ENCODE data around the gene CPT1A.

The CPT1A gene

DNA sequence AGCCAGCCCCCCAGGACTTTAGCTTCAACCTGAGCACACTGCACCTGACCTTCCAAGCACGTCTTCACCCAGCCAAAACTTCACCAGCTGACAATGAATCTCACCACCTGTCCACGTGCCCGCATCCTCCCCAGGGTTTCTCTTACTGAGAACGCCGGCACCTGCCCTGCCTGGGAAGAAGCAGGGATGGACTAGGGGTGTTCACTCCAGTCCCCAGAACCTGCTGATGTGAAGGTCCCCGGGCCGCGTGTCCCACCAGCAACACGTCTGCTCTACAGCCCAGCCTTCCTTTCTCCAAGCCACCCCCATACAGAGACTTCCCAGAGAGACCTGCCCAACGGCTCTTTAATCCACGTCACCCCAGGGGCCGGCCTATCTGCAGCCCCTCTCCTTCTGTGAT, 12.8 kb downstream of the CPT1A start:
- DNase-seq: no peak

DNA sequence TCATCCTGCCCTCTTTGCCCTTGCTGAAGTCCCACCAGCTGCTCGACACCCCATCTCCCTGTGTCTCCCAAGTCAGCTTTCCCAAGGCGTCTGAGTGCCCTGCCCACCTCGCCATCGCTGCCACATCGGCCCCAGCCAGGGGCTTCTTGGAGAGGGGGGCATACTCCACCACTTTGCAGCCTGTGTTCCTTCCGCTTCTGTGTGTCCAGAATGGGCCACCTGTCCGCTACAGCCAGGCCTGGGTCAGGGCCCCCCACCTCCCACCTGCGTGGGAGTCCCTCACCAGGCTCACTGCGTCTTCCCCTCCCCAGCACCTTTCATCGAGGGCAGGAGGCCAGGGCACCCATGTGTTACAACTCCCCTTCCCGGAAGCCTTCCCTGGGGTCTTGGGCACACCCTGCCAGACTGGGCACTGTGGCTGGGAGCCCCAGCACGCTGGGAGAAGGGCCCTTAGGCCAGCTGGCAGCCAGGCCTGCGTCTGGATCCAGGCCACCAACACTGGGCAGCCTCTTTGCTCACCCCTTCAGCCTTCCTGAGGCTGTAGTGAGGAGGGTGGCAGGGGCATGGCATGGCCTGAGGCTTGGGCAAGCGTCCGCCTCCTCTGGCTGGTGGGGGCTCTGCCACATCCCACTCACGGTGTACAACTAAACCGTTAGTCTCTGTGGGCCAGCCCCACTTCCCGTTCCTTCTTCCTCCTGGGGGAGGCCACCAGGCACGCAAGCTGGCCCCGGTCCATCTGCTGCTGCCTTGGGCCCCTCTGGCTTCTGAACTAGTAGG, 13.4 kb downstream of the CPT1A start:
- DNase-seq: no peak

DNA sequence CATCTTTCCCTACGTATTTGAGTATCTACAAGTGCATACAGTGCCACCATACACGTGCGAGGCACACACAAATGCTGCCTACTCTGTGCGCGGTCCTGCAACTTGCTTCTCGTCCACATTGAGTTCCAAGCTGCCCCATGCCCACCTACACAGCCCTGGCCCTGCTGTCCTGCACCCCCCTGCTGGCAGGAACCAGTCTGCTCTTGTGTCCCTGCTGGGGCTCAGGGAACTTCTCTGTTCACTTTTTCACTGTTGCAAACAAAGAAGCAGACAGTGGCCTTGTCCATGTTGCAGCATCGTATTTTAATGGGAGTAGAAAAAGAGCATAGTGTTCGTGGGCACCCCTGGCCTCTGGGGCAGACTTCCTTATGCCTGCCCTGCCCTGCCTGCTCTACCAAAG, 14.0 kb downstream of the CPT1A start:
- no peak for DNase-seq

DNA sequence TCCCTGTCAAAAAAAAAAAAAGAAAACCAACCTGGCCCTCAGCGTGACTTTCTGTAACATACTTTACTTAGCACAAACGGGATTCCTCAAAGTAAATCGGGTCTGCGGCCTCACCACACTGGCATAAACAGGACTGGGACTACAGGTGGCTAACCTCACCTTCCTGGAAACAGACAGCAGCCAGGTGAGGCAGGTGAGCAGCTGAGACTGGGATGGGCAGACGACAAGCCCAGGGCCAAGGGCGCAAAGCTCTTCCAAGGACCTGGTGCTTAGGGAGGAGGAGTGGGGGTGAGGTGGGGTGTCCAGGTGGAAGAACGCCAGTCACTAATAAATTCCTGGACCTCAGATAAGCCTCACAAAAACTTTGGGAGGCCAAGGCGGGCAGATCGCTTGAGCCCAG, 15.0 kb downstream of the CPT1A start:
- DNase-seq: no peak

DNA sequence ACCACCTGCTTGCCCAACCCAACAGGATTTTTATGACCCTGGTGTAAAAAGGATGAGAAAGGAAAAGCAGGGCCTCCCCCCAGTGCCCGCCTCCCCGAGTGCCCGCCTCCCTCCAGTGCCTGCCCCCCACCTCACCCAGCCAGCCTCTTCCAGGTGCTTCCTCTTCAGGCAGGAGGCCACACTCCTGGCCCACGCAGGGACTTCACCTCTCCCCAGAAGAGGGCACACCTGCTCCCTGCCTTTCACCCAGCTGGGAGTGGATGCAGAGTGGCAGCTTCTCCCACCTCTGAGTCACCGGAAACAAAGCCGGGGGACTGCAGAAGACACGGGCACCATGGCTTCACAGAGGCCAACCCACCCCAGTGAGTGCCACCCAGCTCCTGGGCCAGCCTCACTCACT, 16.1 kb downstream of the CPT1A start:
- no peak for DNase-seq

DNA sequence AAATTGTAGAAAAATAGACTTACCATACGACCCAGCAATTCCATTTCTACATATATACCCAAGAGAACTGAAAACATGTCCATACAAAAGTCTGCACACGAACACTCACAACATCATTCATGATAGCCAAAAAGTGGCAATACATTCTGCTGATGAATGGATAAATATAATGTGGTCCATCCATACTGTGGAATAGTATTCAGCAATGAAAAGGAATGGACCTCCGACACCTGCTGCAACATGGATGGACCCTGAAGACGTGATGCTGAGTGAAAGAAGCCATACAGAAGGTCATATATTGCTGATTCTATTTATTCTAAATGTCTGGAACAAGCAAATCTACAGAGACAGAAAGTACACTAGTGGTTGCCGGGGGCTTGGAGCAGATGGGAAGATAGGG, 19.2 kb downstream of the CPT1A start:
- no peak for DNase-seq

DNA sequence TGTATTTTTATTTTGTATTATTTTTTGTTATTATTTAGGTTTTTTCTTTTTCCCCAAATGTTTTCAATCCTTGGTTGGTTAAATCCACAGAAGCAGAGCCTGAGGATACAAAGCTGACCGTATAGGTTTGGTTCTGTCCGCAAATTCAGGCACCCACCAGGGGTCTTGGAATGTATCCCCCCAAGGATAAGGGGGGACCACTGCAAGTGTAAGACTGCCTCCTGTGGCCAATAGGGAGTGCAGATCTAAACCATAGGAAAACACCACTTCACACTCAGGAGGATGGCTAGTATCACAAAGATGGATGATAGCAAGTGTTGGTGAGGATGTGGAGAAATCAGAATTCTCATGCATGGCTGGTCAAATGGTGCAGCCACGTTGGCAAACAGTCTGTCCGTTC, 20.0 kb downstream of the CPT1A start:
- DNase-seq: no peak

DNA sequence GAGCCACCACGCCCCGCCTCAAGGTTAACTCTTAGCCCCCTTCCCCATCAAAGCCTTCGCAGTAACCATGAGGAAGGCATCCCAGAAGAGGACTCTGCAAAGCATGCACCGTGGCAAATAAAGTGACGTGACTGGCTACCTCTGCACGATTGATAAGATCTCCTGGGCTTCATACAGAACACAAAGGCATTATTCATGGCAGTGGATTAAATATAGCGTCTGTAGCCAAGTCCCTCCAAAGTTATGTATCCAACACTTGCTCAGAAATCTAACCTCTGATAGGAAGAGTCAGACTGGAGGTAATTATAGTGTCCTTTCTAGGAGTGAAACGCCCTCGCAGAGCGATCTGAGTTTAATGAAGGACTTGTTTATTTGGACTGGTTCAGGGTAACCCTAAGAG, 22.4 kb downstream of the CPT1A start:
- DNase-seq: no peak

DNA sequence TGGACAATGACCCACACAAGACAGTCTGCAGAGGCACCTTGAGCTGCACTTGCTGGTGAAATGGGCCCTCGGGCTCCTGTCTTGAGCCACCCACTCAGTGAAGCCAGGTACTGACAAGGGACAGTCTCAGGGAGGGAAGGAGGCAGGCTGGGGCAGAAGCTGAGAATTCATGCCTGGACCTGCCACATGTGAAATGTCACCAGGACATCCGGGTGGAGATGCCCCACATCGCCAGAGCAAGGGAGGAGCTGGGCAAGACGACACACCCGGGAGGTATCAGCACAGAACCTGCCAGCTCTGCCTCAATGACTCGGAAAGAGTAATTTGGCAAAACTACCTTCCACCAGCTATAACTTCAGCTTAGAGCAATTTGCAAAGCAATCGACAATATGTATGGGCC, 23.5 kb downstream of the CPT1A start:
- no peak for DNase-seq

DNA sequence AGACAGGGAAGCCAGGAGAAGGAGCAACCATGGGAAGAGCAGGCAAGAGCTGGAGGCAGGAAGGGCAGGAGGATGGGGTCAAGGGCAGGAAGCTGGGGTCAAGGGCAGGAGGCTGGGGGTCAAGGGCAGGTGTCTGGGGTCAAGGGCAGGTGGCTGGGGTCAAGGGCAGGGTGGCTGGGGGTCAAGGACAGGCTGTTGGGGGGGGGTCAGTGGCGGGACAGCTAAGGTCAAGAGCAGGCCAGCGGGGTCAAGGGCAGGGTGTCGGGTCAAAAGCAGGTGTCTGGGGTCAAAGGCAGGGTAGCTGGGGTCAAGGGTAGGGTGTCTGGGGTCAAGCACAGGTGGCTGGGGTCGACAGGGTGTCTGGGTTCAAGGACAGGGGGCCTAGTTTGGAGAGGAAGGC, 24.2 kb downstream of the CPT1A start:
- DNase-seq: no peak

DNA sequence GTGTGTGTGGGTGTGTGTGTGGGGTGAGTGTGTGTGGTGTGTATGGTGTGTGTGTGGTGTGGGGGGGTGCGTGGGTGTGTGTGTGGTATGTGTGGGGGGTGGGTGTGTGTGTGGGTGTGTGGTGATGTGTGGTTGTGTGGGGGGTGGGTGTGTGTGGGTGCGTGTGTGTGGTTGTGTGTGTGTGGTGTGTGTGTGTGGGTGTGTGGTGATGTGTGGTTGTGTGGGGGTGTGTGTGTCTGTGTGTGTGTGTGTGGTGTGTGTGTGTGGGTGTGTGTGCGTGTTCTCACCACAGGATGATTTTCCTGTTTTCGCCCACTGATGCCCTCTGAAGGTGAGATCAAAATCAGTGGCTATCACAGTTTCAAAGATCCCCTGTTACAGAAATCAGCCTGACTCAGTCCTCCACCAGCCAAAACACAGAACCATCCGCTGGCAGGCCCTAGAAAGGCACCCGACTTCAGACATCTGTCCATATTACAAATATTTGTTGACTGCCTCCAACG, 24.7 kb downstream of the CPT1A start:
- no peak for DNase-seq

DNA sequence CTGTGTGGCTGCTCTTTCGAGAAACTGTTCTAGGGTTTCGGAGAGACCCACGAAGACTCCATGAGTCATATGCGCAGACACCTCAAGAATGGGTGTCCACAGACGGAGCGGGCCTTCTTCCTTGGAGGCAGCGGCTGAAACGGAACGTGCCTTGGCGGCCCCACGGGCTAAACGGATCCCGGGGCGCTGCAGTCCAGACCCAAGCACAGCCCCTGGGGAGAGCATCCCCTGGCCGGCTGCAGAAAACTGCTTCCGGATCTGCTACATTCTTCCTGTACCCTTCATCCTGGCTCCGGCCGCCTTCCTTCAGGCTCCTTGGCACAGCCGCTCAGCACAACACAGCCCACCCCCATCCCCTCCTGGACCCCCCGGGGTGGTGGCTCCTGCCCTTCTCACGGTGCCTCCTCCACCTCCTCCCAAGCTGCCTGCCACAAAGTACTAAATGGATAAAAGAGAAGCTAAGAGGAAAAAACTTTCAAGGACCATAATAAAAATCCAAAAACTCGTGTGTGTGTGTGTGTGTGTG, 25.4 kb downstream of the CPT1A start:
- no peak for DNase-seq

DNA sequence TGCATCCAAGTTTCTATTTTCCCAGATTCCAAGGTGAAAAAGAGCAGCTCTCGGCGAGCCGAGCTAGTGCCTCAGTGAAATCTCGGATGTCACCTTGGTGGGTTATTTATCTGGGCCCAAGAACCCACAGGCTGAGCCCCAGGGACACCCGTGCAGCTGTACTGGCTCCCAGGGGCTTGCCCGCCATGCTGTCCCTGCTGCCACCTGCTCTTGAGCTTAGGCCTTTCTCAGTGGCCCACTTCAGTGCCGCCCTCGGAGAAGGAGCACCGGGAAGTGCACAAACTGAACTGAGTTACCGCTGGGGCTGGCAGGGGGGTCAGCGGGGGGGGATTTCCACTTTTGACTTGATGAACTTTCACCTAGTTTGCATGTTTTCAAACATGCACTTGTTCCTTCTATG, 27.9 kb downstream of the CPT1A start:
- no peak for DNase-seq

DNA sequence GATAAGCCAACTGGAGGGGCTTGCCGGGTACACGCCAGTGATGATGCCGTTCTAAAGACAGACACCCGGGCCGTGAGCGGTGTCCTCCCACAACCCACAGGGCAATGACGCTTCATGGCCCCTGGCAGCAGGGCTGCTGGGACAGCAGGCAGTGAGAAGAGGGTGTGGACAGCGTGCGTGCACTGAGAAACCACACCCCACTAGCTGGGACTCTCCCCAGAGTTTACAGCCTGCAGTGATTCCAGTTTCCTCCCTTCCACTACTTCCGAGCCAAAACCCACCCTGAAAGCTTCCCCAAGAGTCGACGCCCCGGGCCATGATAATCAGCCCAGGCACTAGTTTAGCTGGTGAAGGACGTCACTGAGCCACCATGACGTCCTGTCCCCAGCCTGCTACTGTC, 29.2 kb downstream of the CPT1A start:
- DNase-seq: no peak

DNA sequence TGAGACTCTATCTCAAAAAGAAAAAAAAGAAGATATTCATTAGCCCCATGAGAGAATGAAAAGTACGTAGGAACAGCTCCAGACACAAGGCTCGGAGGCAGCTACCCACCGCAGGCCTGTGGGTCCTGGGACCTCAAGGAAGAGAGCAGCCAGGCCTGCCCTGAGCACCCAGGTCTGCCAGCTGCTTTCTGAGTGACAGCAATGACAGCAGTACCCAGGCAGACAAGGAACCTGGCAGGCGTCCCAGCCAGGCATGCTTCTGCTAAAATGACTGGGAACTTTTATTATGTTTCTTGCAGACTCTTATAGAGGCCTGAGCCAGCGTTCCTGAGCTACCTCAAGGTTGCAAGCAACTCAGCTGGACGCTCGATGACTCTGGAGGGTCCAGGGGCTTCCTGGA, 31.6 kb downstream of the CPT1A start:
- peak; percentile 35 for DNase-seq

DNA sequence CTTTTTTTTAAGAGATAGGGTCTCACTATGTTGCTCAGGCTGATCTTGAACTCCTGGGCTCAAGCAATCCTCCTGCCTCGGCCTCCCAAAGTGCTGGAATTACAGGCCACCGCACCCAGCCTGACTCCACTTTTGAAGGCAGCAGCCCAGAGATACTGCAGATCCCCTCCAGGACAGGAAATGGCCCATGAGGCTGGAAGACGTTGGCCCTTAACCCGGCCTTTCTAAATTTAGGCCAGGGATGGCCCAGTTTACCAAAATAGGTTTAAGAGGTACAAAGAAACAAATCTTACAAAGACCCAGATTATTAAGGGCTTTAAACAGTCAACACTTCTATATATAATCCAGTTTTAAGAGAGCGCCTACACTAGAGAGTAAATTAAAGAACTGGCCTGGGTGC, 32.2 kb downstream of the CPT1A start:
- no peak for DNase-seq

DNA sequence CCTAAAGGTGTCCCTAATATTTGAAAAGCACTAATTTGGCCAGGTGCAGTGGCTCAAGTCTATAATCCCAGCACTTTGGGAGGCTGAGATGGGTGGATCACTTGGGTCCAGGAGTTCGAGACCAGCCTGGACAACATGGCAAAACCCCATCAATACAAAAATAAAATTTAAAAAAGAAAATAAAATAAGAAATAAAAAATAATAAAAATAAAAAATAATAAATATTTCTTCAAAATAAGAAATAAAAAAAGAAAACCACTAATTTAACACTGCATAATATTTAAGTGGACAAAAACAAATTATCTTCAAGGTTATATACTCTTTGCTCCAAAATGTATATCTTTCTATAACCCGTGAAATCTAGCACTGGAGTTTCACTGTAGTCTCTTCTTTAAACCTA, 32.9 kb downstream of the CPT1A start:
- DNase-seq: no peak

DNA sequence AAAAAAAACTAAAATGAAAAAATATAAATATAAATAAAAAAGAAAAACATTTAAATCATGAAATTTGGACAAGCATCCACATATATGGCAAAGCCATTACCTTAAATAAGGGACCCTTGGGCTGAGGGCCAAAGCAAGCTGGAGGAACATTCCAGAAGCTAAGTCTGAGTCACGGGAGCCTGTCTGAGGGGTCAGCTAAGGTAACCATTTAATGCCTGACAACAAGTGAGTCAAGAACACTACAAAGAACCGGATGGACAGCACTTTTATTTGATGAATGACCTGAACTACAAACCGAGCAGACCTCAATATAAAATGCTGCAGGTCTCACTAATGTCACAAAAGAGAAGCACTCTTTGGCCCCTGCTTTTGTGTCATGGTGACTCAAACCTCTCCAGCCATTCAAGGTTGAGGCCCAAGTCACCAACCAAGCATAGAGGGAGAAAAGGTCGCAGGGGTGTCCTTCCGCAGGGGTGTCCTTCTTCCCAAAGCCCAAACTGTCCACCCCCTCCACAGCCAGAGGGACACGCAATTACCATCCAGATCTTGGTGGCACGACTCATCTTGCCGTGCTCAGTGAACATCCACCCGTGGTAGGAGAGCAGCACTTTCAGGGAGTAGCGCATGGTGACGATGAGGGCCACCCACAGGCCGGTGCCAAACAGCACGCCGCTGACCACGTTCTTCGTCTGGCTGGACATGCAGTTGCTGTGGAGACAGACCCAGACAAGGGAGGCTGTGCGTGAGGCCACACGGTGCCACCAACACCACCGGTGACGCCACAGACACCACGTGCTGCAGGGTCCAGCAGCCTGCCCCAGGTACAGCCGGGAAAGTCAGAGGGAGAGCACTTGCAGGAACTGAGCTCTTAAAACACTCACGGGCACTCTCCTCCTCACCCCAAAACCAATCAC, 34.5 kb downstream of the CPT1A start:
- DNase-seq: no peak

DNA sequence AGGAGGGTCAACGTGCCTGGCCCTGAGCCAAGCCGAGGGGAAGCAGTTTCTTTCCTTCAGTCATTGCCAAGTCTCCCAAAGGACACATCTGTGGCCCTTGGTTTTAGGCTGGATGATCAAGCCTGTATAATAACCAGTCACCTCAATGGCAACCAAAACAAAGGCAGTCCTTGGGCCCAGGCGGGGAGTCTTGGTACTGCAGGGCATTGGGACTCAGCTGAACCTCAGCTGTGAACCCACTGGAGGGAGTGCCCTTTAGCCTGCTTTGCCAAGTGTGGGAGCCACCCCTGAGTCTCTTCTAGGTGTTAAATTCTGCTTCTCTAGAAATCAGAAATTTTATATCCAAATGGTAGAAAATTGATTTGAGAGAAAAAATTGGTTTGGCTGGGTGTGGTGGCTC, 36.9 kb downstream of the CPT1A start:
- no peak for DNase-seq

DNA sequence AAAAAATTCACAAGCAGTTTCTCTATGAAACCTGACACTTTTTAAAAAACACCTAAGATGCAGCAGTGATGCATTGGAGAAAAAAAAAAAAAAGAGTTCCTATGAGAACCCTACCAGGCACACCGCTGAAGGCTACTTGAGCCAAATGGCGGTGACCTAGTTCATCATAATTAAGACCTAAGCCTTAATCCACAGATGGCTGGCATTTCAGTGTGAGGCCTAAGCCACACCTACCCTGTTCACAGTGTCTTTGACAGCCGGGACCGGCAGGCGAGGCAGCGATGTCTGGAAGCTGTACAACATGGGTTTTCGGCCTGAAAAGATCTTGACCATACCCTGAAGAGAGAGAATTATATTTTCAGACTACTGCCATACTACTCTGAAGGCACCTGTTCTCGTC, 38.0 kb downstream of the CPT1A start:
- DNase-seq: no peak

DNA sequence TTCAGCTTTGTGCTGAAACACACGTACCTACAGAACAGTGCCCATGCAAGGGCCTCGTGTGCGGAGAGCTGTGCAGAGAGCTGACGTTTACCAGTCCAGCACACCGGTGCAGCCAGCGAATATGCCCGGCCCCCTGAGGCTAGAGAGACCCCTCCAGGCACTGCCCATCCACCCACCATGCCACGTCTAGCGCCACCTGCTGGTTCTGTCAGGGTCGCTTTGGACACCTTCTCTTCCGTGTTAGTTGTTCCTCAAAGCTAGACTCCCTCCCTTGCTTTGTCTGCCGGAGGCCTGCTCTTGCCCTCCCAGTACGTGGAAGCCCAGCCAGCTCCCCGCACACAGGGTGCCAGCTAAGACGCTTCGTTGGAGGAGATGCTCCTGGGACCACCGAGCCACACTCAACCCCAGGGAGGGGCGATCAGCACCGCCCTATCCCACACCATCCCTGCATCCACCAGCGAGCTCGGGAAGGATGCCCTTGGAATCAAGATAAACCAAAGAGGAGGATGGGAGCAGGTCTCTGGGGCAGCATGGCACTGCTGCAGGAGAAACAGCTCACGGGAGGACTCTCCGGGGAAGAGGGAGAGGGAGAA, 43.4 kb downstream of the CPT1A start:
- peak; percentile 1 for DNase-seq

DNA sequence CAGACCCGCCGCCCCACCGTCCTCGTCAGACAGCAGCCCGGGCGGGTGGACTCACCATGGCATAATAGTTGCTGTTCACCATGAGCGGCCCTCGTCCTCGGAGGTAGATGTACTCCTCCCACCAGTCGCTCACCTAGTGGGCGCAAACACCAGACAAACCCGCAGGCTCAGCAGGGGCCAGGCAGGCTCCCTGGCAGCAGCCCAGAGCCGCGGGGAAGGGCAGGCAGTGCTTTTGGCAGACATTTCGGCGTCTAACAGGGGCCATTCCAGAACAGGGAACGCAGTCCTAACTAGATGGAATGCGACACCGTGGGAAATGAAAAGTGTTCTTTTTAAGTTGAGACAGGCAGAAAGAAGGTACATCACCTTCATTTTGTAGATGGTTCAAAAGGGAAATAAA, 44.9 kb downstream of the CPT1A start:
- DNase-seq: no peak

DNA sequence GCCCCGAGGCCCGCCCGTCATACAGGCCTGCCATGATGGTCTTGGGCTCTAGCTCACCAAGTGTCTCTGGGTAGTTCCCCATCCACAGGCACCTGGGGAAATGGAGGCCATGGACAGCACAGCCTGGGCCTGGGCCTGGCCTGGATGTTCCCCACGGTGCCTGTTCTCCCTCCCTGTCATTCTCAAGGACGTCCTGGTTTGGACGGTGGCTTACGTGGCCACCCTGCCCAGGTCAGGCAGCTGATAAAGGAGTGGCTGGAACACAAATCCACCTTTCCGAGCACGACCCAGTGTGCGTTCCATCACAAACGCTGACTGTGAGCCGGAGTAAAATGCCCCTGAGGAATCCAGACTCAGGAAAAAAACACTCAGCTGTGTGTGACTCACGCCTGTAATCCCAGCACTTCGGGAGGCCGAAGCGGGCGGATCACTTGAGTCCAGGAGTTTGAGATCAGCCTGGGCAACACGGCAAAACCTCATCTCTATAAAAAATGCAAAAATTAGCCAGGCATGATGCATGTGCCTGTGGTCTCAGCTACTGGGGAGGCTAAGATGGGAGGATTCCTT, 49.2 kb downstream of the CPT1A start:
- no peak for DNase-seq
